Measurements from ENCODE around the gene CHRNB2.

DNA sequence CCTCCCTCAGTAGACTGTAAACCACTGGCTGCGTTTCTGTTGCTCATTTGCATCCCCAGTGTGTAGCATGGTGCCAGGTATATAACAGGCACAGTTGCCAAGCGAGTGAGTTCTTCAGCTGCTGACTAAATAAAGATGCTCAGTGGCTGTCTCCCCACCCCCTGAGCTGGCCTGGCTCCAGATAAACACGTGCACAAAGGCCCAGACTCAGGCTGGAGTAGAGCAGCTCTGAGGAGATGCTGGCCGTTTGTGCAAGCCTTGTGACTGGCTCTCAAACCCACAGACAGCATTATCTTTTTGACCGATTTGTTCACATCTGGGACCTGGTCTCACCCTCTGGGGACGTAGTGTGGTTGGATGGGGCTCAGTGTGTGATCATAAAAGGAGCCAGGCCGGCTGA lies 7.1 kb downstream of the CHRNB2 start:
- TF ChIP-seq, protein P1, sequence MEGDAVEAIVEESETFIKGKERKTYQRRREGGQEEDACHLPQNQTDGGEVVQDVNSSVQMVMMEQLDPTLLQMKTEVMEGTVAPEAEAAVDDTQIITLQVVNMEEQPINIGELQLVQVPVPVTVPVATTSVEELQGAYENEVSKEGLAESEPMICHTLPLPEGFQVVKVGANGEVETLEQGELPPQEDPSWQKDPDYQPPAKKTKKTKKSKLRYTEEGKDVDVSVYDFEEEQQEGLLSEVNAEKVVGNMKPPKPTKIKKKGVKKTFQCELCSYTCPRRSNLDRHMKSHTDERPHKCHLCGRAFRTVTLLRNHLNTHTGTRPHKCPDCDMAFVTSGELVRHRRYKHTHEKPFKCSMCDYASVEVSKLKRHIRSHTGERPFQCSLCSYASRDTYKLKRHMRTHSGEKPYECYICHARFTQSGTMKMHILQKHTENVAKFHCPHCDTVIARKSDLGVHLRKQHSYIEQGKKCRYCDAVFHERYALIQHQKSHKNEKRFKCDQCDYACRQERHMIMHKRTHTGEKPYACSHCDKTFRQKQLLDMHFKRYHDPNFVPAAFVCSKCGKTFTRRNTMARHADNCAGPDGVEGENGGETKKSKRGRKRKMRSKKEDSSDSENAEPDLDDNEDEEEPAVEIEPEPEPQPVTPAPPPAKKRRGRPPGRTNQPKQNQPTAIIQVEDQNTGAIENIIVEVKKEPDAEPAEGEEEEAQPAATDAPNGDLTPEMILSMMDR (conservative IDR thresholded peaks at IDR 0.05; ENCODE audit: low read depth, low read length) = no peak
- TF ChIP-seq EZH2 (IDR thresholded peaks at IDR 0.05; ENCODE audit: borderline replicate concordance, low read depth, low read length, poor library complexity, severe bottlenecking) = no peak

Measured in A673 (cell line).